Activated CD4-positive, CD25-positive, alpha-beta regulatory T cell treated with anti-CD3 and anti-CD28 coated beads, Interleukin-2, amount 50 U/mL, for 16 hours (primary cell): ENCODE data around the gene MEF2B.
"Not testable (repeated sequence)": the region's sequence is repeated elsewhere in the genome, so short reads cannot be mapped to it uniquely, and the experiment has no call there.

Source experiments
- DNase-seq: peaks from one replicate; pipeline ENCODE4 v3.0.0-alpha.2; 2020; ENCODE audit warnings: low read depth, low spot score

The MEF2B gene

DNA sequence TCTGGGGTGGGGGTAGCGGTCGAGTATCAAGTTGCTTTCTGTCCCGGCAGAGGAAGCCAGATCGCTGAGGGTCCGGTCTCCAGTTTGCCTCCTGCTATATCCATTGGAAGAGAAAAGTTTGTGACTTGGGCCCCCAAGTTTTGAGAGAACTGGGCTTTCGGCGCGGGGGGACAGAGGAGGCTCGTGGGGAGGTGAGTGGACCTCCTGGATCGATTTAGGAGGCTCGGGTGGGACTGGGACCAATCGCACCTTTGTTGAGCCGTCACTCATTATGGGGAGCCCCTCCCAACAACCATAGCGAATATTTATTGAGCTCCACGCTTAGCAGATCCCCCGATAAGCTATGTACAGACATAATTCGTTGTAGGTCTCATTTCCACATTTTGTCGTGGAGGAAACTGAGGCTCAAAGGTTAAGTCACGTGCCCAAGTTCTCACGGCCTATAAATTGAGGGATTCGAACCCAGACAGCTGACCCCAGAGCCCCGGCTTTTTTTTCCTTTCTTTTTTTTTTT is 22.9 kb upstream of the MEF2B start:
- DNase-seq, result no peak

DNA sequence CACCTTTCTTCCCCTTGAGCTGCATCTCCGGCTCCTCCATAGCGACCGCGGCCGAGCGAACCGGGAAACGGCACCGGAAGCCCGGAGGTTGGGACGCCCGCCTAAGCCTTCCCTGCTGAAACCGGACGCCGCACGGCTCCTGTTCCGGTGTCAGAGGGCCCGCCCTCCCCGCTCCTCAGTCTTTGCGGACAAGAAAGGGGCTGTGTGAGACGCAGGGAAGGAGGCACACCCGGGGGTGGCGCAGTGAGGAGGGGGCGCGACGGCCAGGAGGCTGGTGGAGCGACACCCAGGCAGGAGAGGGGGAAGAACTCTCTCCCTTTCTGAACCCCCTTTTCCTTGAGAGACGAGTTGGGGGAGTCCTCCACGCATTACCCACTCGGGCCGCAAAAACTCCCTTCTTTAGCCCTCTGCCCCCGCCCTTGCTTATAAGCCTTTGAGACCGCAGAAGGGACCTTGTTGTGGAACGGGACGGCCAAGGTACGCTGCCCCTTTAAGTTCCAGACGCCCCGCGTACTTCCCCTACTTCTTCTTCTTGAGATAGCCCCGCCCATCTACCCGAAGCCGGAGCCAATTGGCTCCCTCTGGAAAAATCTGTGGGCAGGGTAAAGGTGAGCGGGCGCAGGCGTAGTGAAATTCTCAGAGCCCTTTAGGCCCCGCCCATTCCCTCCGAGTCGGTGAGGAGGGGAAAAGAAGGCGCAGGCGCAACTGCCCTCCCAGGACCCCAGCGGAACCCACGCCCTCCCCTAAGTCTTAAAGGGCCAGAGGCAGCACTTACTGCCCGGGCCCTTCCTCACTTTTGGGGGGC is 22.2 kb upstream of the MEF2B start, which contains the start of the genes BORCS8 and RFXANK:
BORCS8 (minus strand) TSS at position 75 of the 805 bp plus-strand sequence; CDS start at position 40, 35 bp downstream.
RFXANK (plus strand) TSS at position 181 of the 805 bp plus-strand sequence. CDS start 1,689 bp downstream, outside the sequence.
- peak; percentile 96 for DNase-seq

DNA sequence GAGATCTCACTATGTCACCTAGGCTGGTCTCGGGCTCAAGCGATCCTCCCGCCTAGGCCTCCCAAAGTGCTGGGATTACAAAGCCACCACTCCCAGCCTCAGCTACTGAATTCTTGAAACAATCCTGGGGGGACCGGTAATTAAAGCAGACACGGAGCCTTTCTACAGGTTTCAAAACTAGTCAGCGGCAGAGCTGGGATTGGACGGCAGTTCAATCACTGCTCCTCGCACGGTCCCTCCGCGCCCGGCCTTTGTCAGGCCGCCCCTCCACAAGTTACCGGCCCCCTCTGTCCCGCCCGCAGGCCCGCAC is 21.7 kb upstream of the MEF2B start:
- DNase-seq, result no peak

DNA sequence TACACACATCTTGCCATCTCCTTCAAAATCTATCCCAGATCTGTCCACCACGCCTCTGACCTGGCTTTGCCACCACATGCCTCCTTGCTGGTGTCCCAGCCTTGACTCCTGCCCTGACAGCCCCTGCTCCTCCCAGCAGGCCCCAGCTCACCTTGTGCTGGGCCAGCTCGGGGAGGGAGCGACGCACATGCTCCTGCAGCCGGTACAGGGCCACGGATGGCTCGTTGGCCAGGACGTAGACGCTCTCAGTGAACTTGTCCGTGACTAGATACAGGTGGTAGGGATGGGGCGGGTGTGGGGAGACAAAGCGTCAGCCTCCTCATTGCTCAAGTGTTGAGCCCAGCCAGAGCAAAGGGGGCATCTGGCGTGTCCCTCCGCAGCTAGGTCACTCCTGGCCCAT is 16.7 kb upstream of the MEF2B start:
- no peak for DNase-seq

DNA sequence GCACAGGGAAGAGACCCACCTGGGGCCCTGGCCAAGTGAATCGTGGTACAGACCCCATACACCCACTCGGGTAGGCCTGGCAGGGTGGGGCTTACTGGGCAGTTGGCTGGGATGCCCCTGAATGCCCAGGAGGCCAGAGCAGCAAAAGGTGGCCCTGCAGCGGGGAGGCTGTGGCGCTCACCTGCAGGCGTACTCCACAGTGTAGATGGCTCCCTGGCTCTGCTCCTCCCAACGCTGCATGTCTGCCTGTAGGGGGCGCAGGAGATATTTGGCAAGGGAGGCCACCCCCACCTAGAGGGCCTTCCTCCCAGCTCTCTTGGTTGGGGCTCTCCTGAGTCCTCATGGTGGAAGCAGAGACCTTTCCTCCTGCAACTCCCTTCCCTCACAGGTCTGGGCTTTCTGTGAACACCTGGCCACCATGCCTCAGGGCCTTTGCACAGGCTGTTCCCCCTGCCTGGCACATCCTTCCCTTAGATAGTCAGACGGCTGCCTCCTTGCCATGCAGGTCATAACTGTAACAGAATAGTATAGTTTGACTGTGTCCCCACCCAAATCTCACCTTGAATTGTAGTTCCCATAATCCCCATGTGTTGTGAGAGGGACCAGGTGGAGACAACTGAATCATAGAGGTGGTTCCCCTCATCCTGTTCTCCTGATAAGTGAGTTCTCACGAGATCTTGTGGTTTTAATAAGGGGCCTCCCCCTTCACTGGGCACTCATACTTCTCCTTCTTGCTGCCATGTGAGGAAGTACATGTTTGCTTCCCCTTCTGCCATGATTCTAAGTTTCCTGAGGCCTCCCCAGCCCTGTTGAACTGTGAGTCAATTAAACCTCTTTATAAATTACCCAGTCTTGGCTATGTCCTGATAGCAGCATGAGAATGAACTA is 16.0 kb upstream of the MEF2B start:
- DNase-seq, result peak; percentile 48

DNA sequence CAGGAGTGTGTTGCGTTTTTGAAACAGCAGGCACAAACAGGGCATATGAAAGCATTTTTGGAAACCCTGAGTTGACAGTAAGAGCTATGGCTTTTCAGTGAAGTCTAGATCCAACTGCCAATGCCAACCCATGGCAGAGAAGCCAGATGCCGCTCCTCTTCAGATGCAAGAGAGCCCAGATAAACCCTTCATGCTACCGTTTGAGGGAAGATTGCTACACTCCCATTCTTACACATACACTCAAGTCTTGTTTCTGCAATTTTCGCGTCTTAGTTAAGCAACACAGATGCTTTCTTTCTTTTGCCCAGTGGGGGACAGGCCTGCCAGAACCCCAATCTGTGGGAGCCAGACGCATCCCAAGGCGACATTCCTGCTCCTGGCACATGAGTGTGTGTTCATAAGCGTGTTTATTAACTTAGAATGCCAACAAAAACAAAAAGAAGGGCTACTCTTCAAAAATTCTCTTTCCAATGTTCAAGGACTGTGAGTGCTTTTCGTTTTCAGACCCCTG is 11.5 kb upstream of the MEF2B start:
- DNase-seq, result no peak

DNA sequence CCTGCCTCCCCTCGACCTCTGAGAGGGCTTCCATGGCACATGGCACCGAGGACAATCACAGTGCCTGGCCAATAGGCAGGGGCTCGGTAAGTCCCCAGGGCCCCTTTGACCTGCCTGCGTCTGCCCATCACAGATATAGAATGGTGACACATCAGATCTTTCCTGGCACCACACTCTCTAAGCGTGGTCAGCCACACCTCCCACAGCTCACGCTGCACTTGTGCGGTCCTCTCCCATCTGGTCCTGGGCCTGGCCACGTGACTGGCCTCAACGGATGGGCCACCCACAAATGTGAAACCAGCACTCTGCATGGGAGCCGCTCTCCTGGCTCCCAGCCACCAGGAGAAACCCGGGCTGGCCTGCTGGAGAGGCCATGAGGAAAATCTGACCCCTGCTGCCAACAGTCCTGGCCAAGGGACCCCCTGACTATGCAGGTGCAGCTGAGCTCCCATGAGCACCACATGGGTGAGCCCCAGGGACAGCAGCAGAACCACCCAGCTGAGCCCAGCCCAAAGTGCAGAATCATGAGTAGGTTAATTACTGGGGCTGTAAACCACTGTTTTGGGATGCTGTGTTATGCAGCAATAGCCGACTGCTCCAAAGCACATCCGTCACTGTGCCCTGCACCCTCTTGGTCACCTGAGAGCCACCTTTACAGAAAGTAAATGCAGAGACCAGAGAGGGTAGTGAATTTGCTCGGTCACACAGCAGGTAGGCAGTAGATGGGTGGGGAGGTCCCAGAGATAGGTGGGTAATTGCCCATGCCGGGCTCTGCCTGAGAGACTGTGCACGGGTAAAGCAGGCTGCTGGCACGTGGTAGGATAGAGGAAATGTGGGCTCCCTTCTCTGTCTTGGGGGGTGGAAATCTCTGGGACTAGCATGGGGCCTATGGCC is 9.7 kb upstream of the MEF2B start:
- DNase-seq, result no peak

DNA sequence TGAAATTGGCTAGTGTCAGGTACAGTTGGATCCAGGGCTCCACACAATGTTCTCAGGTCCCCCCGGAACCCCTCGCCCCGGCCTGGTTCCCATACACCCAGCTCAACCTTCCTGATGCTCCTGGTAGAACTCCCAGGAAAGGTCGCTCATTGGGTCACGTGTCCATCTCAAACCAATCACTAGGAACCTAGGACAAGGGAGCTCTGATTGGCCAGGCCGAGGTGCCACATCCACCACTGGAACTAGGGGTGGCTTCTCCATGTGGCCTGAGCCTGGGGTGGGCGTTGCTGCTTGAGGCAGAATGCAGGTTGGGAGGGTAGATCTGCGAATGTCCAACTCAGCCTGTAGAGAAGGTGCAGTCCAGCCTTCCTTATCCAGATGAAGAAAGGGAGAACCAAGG is 6.9 kb upstream of the MEF2B start:
- no peak for DNase-seq

DNA sequence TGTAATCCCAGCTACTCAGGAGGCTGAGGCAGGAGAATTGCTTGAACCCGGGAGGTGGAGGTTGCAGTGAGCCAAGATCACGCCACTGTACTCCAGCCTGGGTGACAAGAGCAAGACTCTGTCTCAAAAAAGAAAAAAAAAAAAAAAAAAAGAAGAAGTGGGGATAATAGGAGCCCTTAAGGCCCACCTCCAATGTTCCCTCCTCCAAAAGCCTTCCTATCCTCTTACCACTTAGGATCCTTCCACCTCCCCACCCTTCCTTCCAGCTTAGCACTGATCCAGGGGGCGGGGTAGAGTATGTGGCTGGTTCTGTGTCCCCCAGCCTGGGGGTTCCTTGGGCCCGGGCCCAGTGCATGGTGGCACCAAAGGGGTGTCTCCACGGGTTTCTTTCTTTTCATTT is 3.2 kb upstream of the MEF2B start:
- DNase-seq, result not testable (repeated sequence)

DNA sequence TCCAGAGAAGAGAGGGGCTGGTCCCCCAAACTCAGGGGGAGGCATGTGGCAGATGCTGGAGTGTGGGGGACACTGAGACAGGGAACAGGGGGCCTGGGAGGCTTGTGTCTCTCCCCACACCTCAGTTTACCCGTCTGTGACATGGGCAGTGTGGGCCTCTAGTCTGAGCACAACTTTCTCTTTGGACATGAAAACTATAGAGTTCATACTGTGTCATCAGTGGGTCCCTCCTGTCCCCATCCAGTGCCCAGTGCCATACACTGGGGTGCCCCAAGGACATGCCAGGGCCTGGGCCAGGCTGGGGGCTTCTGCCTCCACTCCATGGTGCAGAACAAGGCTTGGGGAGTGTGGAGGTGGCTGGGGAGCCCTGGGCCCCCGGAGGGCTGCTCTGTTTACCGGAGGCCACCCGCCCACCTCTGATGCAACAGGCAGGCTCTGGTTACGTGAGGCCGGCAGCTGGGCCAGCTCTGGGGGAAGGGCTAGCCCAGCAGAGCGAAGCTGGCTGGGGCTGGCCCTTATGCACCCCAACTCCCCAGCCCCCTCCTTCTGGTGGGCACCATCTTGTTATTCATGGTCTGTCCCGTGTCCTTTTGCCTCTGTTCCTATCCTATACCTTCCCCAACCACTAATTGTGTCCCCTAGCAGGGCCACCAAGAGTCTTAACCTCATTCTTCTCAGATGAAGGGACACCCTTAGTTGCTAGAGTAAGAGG is 1.9 kb upstream of the MEF2B start:
- DNase-seq, result no peak

DNA sequence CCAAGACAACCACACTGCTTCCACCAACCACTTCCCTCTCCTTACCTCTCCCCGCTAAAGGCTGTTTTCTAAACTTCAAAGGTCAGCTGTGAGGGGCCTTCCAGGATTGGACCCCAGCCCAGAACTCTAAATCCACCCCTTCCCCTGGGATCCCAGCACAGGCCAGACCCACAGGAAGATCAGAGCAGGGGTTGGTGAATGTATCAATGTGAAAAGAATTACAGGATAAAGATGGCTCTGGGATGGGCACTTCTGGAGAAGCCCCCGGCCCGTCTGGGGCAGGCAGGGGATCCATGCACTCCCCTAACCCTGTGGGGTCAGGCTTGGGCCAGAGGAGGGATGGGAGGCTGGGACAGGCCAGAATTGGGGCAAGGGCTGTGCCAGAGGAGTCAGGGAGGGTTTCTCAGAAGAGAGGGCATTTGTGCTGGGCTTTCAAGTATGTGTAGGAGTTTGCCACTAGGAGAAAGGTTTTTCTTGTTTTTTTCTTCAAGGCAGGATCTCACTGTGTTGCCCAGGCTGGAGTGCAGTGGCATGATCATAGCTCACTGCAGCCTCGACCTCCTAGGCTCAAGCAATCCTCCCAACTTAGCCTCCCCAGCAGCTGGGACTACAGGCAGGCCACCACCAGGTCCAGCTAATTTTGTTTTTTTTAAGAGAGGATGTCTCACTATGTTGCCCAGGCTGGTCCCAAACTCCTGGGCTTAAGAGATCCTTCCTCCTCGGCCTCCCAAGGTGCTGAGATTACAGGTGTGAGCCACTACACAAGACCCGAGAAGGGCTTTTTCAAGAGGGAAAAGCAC is 1.0 kb upstream of the MEF2B start:
- no peak for DNase-seq

DNA sequence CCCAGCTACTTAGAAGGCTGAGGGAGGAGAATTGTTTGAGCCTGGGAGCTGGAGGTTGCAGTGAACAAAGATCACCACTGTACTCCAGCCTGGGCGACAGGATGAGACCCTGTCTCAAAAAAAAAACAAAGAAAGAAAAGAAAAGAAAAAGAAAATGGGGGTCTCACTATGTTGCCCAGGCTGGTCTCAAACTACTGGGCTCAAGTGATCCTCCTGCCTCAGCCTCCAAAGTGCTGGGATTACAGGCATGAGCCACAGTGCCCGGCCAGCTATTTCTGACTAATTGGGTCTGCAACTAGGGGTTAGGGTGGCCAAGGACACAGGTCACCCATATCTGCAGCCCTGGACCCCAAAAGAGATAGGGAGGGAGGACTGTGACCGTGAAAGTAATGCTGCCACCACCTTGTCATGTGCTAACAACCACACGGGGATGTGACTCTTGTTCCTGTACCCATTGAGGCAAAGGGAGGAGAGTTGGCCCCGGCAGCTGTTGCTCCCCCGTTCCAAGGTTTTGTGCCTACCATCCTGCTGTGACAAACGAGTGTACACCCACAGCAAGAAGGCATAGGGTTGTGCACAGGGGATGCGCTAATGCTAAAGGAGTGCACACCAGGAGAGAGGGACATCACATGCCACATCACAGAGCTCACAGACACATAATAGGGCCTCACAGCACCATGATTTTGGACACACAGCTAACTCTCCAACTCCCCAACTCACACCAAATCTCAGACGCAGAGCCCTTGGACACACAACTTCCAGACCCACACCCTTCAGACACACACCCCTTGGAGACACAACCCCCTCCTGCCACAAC is 619 bp downstream of the MEF2B start:
- no peak for DNase-seq

DNA sequence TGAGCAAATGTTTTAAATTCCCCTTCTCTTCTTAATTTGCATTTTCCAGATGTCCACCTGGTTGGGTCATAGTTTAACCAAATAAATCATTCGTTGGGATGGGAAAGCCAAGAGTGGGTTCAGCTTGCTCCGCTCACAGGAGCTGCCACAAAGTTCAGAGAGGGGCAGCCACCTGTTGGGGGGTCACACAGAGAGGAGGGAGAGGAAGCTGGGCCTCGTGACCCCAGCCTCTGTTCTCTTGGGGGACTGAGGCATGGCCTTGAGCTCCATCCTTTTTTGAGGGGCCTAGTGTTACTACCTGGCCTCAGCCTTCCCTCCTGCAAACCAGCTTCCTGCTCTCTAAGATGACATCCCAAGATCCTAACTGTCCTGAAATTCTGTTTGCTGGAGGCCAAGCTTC is 2.5 kb downstream of the MEF2B start:
- no peak for DNase-seq

DNA sequence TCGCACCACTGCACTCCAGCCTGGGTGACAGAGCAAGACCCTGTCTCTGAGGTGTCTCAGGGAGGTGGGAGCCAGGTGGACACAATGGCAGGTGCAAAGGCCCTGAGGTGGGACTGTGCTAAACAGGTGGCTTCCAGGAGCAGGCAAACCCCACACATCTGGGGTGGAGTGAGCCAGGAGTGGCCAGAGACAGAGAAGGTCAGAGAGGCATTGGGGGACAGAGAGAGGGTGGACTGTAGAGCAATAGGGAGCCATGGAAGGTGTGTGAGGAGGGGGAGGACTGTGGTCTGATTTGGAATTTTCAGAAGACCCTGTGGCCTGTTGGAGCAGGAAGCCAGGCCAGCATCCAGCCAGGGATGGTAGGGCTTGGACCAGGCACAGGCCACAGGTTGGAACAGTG is 4.7 kb downstream of the MEF2B start:
- DNase-seq, result no peak

DNA sequence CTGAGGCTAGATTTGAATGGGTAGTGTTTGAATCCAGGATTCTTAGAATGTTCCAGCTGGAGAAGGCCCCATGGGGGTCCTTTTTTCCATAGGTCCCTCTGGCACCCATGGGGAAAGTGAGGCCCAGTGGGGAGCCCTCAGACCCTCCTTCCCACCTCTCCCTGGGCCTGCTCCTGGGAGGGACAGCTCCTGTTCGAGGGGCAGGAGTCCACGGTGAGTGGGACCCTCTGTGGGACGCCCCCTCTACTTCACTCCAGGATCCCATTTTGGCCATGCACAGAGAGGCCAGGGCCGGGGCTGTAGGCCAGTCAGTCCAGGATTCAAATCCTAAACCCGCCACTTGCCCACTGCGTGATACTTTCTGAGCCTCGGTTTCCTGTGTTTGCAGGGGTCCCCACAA is 7.6 kb downstream of the MEF2B start:
- DNase-seq, result no peak

DNA sequence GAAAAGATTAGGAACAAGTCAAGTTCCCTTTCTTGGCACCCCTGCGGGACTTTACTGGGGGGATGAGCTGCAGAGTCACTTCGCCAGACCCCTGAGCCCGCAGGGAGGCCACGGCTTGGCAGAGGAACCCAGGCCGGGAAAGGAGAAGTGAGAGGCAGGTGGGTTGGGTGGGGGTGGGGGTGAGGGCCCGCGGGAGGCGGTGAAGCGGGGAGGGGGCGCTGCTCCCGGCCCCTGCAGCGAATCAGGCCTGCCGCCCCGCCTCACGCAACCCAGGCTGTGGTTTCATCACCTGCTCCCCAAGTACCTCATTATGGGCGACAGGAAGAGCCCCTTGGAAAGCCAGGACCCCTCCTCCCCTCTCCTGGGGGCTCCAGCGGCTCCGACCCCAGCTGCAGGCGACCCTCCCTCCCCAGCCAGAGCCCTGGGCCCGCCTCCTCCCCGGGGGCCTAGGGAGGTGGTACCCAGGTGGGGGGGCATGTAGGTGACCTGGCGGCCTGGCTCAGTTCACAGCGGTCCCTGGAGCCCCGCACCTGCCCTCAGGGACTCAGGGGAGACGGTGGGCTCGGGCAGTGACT is 9.5 kb downstream of the MEF2B start:
- no peak for DNase-seq

DNA sequence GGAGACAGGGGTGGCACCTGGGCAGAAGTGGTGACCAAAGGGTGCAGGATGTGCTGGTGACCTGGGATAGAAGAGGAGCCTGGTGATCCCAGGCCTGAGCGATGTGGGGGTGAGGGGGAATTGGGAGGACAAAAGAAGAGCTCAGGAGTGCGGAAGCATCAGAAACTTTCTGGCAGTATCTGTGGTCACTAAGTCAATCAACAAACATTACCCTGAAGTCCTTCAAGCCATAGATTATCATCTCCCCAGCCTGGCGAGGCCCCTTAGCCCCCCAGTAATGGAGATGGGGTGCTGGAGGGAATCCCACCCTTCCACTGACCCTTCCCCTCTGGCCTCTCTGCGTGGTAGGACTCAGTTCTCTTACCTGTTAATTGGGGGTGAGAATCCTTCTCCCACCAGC is 10.5 kb downstream of the MEF2B start:
- no peak for DNase-seq

DNA sequence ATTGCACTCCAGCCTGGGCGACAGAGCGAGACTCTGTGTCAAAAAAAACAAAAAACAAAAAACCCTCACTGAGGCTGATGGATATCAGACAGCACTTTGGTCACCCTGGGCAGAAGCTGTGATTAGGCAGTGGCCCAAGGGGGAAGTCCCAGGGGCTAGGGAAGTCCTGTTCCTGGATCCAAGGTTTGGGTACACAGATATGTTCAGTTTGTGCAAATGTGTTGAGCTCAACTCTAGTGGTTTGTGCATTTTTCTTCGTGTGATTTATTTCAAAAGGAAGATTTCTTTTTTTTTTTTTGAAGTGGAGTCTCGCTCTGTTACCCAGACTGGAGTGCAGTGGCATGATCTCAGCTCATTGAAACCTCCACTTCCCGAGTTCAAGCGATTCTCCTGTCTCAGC is 12.3 kb downstream of the MEF2B start:
- no peak for DNase-seq
